SU-DHL-6 (cell line): Measurements from ENCODE around the gene RBP3.
"Not testable (repeated sequence)": the region's sequence is repeated elsewhere in the genome, so short reads cannot be mapped to it uniquely, and the experiment has no call there.

Experiments
- H2AFZ ChIP-seq: fragments of 200-600 bp; sonication (generic); 2 replicates; pipeline ENCODE4 v1.6.1; 2014; ENCODE audit warnings: low read depth, mild to moderate bottlenecking, moderate library complexity, mixed read lengths, antibody characterized with exemption, low read length; ENCODE audit not compliant: severe bottlenecking
- H3F3A ChIP-seq: fragments of 200-600 bp; shearing (Covaris generic); 2 replicates; pipeline ENCODE4 v1.6.0; 2016; ENCODE audit warnings: antibody characterized with exemption, mild to moderate bottlenecking; ENCODE audit not compliant: insufficient read depth
- H3K27ac ChIP-seq: fragments of 200-600 bp; sonication (generic); 2 replicates; pipeline ENCODE4 v1.5.1; 2016; ENCODE audit warnings: low read depth, mild to moderate bottlenecking, low read length, moderate library complexity, mixed read lengths
- H3K27me3 ChIP-seq: fragments of 200-600 bp; sonication (generic), shearing (Covaris generic); 2 replicates; pipeline ENCODE4 v1.6.0; 2014; ENCODE audit warnings: mild to moderate bottlenecking, low read length
- H3K36me3 ChIP-seq: fragments of 200-600 bp; sonication (generic); 2 replicates; pipeline ENCODE4 v1.6.1; 2014; ENCODE audit warnings: mild to moderate bottlenecking, low read length, mixed read lengths
- H3K4me2 ChIP-seq: fragments of 300-600, 200-600 bp; shearing (Covaris generic), sonication (generic); 2 replicates; pipeline ENCODE4 v1.6.0; 2014; ENCODE audit warnings: low read length, low read depth, mild to moderate bottlenecking; ENCODE audit not compliant: poor library complexity, severe bottlenecking
- H3K4me3 ChIP-seq: fragments of 200-600 bp; sonication (generic); 2 replicates; pipeline ENCODE4 v1.5.1; 2014; ENCODE audit warnings: antibody characterized with exemption, low read length, mild to moderate bottlenecking, mixed read lengths; ENCODE audit not compliant: insufficient read depth, poor library complexity, severe bottlenecking
- H3K79me2 ChIP-seq: fragments of 200-600 bp; sonication (generic); 2 replicates; pipeline ENCODE4 v1.6.1; 2014; ENCODE audit warnings: mild to moderate bottlenecking, low read length, moderate library complexity; ENCODE audit not compliant: insufficient read depth
- H3K9ac ChIP-seq: fragments of 200-600 bp; sonication (generic); 2 replicates; pipeline ENCODE4 v1.7.0; 2014; ENCODE audit warnings: mild to moderate bottlenecking, low read length
- H3K9me2 ChIP-seq: fragments of 200-600 bp; sonication (generic); replicated peaks from 2 replicates; pipeline ENCODE4 v1.6.1; 2014; ENCODE audit warnings: low read length; ENCODE audit not compliant: insufficient read depth
- H3K9me3 ChIP-seq: fragments of 200-600 bp; sonication (generic); 2 replicates; pipeline ENCODE4 v1.6.1; 2014; ENCODE audit warnings: low read length, mixed read lengths; ENCODE audit not compliant: insufficient read depth
- H4K20me1 ChIP-seq: fragments of 200-600 bp; sonication (generic); 2 replicates; pipeline ENCODE4 v1.6.1; 2014; ENCODE audit warnings: low read depth, mild to moderate bottlenecking, antibody characterized with exemption, low read length, moderate library complexity, mixed read lengths
- CTCF ChIP-seq: fragments of 200-600 bp; sonication (generic); IDR thresholded peaks from one replicate; pipeline ENCODE4 v1.5.1; 2017; ENCODE audit warnings: antibody characterized with exemption, mild to moderate bottlenecking, low read length, moderate library complexity; ENCODE audit not compliant: insufficient read depth, poor library complexity, severe bottlenecking
- EZH2phosphoT487 ChIP-seq: fragments of 200-600 bp; sonication (generic), shearing (Covaris generic); conservative IDR thresholded peaks from 2 replicates; pipeline ENCODE4 v1.6.1; 2018; ENCODE audit warnings: mild to moderate bottlenecking, antibody characterized with exemption, low read length, moderate library complexity, mixed read lengths

The RBP3 gene

DNA sequence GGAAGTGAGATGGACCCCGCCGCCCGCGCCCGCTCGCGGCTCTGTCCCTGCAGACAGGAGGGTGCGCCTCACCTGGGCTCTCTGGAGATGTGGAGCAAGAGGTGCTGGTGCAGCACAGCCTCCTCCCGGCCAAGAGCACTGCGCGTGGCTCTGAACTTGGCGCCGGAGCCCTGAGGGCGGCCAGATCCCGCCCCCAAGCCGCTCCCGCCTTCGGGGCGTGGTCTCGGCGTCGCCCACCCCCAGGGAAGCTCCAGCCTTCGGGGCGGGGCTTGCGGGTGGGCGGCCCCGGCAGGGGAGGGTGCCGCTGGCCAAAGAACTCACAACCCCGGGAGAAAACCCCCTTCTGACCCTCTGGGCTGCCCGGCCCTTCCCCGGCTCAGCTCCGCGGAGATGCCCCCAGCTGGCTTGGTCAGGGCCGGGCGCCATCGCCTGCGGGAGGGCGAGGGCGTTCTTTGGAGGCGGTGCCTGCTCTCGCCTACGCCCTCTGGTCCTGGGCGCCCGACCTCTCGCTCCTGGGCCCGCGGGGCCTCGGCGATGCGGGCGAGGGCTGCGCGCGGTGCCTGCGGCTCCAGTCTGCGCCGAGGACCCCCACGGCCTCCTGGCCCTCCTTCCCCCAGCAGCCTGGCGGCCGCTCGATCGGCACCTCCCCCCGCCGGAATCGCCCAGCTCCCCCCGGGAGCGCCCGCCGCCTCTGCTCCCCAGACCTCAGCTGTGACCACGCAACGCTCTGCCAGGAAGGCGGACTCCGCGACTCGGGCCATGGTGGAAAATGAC lies 36.2 kb downstream of the RBP3 start, which contains the start of gene ZNF488:
ZNF488 (minus strand) TSS at position 146 of the 774 bp plus-strand sequence. CDS start 15,464 bp downstream, outside the sequence.
- no peaks in the 10 kb centered on the region for H3K36me3 ChIP-seq
- H3F3A ChIP-seq, result no peaks in the 10 kb centered on the region
- H2AFZ ChIP-seq, result peak within 1 kb of the TSS; percentile 99
- H3K27me3 ChIP-seq, result no peaks in the 10 kb centered on the region
- H3K9me3 ChIP-seq, result no peaks in the 10 kb centered on the region
- H3K27ac ChIP-seq, result no peak within 1 kb of the TSS
- H3K4me3 ChIP-seq, result peak within 1 kb of the TSS; percentile 76
- peak within 1 kb of the TSS; percentile 62 for H3K9ac ChIP-seq
- H3K79me2 ChIP-seq, result no peaks in the 10 kb centered on the region
- no peaks in the 10 kb centered on the region for H3K9me2 ChIP-seq
- peak within 1 kb of the TSS; percentile 80 for H3K4me2 ChIP-seq
- no peak for TF ChIP-seq EZH2phosphoT487
- no peak for TF ChIP-seq CTCF
- no peaks in the 10 kb centered on the region for H4K20me1 ChIP-seq

DNA sequence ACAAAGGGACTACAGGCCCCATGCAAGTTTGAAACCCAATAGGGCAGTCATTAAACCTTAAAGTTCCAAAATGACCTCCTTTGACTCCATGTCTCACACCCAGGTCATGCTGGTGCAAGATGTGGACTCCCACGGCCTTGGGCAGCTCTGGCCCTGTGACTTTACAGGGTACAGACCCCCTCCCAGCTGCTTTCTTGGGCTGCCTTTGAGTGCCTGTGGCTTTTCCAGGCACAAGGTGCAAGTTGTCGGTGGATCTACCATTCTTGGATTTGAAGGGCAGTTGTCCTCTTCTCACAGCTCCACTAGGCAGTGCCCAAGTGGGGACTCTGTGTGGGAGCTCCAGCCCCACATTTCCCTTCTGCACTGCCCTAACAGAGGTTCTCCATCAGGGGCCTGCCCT lies 37.9 kb downstream of the RBP3 start:
- not testable (repeated sequence) for H3K4me3 ChIP-seq, H3F3A ChIP-seq, H3K9me2 ChIP-seq, H4K20me1 ChIP-seq, H3K4me2 ChIP-seq, H3K27me3 ChIP-seq, H2AFZ ChIP-seq, H3K79me2 ChIP-seq, H3K9me3 ChIP-seq, H3K9ac ChIP-seq, H3K27ac ChIP-seq, H3K36me3 ChIP-seq

DNA sequence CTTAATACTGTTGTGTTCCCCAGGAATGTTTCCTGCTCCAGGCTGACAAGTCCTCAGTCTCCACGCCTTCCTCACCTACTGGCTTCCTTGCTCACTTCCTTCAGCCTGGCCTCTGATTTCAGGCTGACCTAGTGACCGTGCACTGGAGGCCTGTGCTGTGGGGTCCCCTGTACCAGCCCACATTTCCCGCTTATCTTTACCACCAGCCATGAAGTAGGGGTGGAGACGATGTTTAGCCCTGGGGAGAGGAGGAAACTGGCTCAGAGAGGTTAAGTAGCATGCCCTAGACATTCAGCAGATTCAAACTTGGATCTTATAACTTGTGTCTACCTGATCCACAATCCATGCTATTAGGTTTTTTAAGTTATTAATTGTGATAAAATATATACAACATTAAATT lies 40.7 kb downstream of the RBP3 start:
- Histone ChIP-seq H3K27ac (no peak overlapping the region), H3F3A (no peaks in the 10 kb centered on the region), H3K79me2 (no peaks in the 10 kb centered on the region), H3K4me2 (no peak overlapping the region), H3K9ac (no peak overlapping the region), H3K9me2 (no peaks in the 10 kb centered on the region), H3K27me3 (no peaks in the 10 kb centered on the region), H2AFZ (no peak overlapping the region), H3K36me3 (no peaks in the 10 kb centered on the region), H3K9me3 (no peaks in the 10 kb centered on the region), H3K4me3 (no peak overlapping the region), H4K20me1 (no peaks in the 10 kb centered on the region)
- TF ChIP-seq EZH2phosphoT487, result no peak
- TF ChIP-seq CTCF, result no peak

DNA sequence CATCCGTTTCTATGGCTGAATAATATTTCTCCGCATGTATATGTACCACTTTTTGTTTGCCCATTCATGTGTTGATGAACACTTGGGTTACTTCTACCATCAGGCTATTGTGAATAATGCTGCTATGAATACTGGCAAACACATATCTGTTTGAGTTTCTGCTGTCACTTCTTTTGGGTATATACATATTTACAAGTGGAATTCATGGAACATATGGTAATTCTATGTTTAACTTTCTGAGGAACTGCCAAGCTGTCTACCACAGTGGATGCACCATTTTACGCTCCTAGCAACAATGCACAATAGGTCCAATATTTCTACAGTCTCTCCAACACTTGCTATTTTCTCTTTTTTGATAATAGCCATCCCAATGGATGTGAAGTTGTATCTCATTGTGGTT lies 41.5 kb downstream of the RBP3 start:
- H4K20me1 ChIP-seq, result no peaks in the 10 kb centered on the region
- H3K9me2 ChIP-seq, result no peaks in the 10 kb centered on the region
- H3K27ac ChIP-seq, result no peak overlapping the region
- no peaks in the 10 kb centered on the region for H3K36me3 ChIP-seq
- no peak overlapping the region for H3K4me3 ChIP-seq
- H3K9me3 ChIP-seq, result no peaks in the 10 kb centered on the region
- no peak for TF ChIP-seq CTCF
- no peak for TF ChIP-seq EZH2phosphoT487
- H3K79me2 ChIP-seq, result no peaks in the 10 kb centered on the region
- no peaks in the 10 kb centered on the region for H3K27me3 ChIP-seq
- no peak overlapping the region for H3K9ac ChIP-seq
- H2AFZ ChIP-seq, result no peak overlapping the region
- no peak overlapping the region for H3K4me2 ChIP-seq
- no peaks in the 10 kb centered on the region for H3F3A ChIP-seq
